Immature natural killer cell (primary cell): Measurements from ENCODE around the gene RDX. TPM values are rescaled to one million over a fixed set of nuclear protein-coding genes. Genes with fewer than 3 reads are reported as not detected.
"Not testable (repeated sequence)": the region's sequence is repeated elsewhere in the genome, so short reads cannot be mapped to it uniquely, and the experiment has no call there.

ENCODE experiments used
- DNase-seq, 3 donors: peaks; one replicate each; pipeline ENCODE4 v3.0.0; 2022; ENCODE audit warnings: mixed read lengths in 1 of 3
- H3K27ac Mint-ChIP-seq, 6 donors: one replicate each; pipeline ENCODE4 v1.8.0; 2020; ENCODE audit warnings: mixed read lengths in 6 of 6, mild to moderate bottlenecking in 5 of 6, inconsistent platforms in 4 of 6, moderate library complexity in 3 of 6
- H3K27me3 Mint-ChIP-seq, 3 donors: one replicate each; pipeline ENCODE4 v1.8.0; 2020 to 2021; ENCODE audit warnings: low read depth in 3 of 3, mild to moderate bottlenecking in 3 of 3, mixed read lengths in 3 of 3, moderate library complexity in 3 of 3, inconsistent platforms in 1 of 3
- H3K36me3 Mint-ChIP-seq, 3 donors: one replicate each; pipeline ENCODE4 v1.8.0; 2020; ENCODE audit warnings: mixed read lengths in 3 of 3, inconsistent platforms in 2 of 3, mild to moderate bottlenecking in 2 of 3
- H3K4me1 Mint-ChIP-seq, 2 donors: one replicate each; pipeline ENCODE4 v1.8.0; 2020; ENCODE audit warnings: inconsistent platforms in 2 of 2, mild to moderate bottlenecking in 2 of 2, mixed read lengths in 2 of 2, moderate library complexity in 1 of 2
- H3K4me3 Mint-ChIP-seq, 5 donors: one replicate each; pipeline ENCODE4 v1.8.0; 2020; ENCODE audit warnings: mild to moderate bottlenecking in 5 of 5, mixed read lengths in 5 of 5, inconsistent platforms in 3 of 5, moderate library complexity in 3 of 5
- H3K9me3 Mint-ChIP-seq, 6 donors: one replicate each; pipeline ENCODE4 v1.8.0; 2020; ENCODE audit warnings: mild to moderate bottlenecking in 6 of 6, mixed read lengths in 6 of 6, inconsistent platforms in 4 of 6, moderate library complexity in 3 of 6
- polyA plus RNA-seq, 3 donors: library from polyadenylated mRNA; unstranded; fragments of 300-500 nt; fragmentation: Illumina TruSeq; gene quantifications; one replicate each; pipeline ENCODE4 v1.2.3, GENCODE V29; 2021

Gene RDX
- polyA plus RNA-seq, 3 donors from 2014 or later = 13.0 to 28.5 (median 21.9) TPM

- H3K4me3 Mint-ChIP-seq = no peak overlapping the region
- no peak overlapping the region for H3K27ac Mint-ChIP-seq
- no peak for DNase-seq
- H3K27me3 Mint-ChIP-seq = peaks cover 2 to 5% (median 2%) of the 10 kb centered on the region in 3 donors
- no peaks in the 10 kb centered on the region for H3K36me3 Mint-ChIP-seq
- H3K4me1 Mint-ChIP-seq = no peaks in the 10 kb centered on the region
- no peaks in the 10 kb centered on the region for H3K9me3 Mint-ChIP-seq
Measured at GRCh38 chr11:110318638-110319404, 22.4 kb upstream of the RDX start.

GRCh38 chr11:110317516-110317932 is 21.1 kb upstream of the RDX start:
- Mint-ChIP-seq H3K36me3 (no peaks in the 10 kb centered on the region), H3K9me3 (no peaks in the 10 kb centered on the region), H3K27me3 (peaks cover 2 to 5% (median 2%) of the 10 kb centered on the region in 3 donors), H3K27ac (no peak overlapping the region), H3K4me1 (no peaks in the 10 kb centered on the region), H3K4me3 (no peak overlapping the region)
- DNase-seq = no peak

GRCh38 chr11:110314366-110315095 is 18.1 kb upstream of the RDX start:
- no peak overlapping the region for H3K27ac Mint-ChIP-seq
- no peaks in the 10 kb centered on the region for H3K9me3 Mint-ChIP-seq
- H3K4me3 Mint-ChIP-seq = no peak overlapping the region
- no peak for DNase-seq
- no peaks in the 10 kb centered on the region for H3K36me3 Mint-ChIP-seq
- H3K4me1 Mint-ChIP-seq = no peaks in the 10 kb centered on the region
- peaks cover 0 to 5% (median 2%) of the 10 kb centered on the region in 3 donors for H3K27me3 Mint-ChIP-seq

- no peaks in the 10 kb centered on the region for H3K9me3 Mint-ChIP-seq
- no peak overlapping the region for H3K27ac Mint-ChIP-seq
- H3K36me3 Mint-ChIP-seq = no peaks in the 10 kb centered on the region
- H3K4me3 Mint-ChIP-seq = no peak overlapping the region
- no peak for DNase-seq
- H3K27me3 Mint-ChIP-seq = peaks cover 0 to 4% (median 2%) of the 10 kb centered on the region in 3 donors
- no peaks in the 10 kb centered on the region for H3K4me1 Mint-ChIP-seq
Measured at GRCh38 chr11:110312670-110313069, 16.3 kb upstream of the RDX start.

- Mint-ChIP-seq H3K27ac (no peak overlapping the region), H3K36me3 (no peaks in the 10 kb centered on the region), H3K4me1 (no peaks in the 10 kb centered on the region), H3K4me3 (no peak overlapping the region), H3K27me3 (peaks cover 0 to 2% (median under 1%) of the 10 kb centered on the region in 3 donors), H3K9me3 (no peaks in the 10 kb centered on the region)
- DNase-seq = no peak
Measured at GRCh38 chr11:110311783-110312579, 15.6 kb upstream of the RDX start.

- DNase-seq = no peak
- H3K4me3 Mint-ChIP-seq = no peak overlapping the region
- H3K4me1 Mint-ChIP-seq = no peaks in the 10 kb centered on the region
- H3K36me3 Mint-ChIP-seq = no peaks in the 10 kb centered on the region
- H3K9me3 Mint-ChIP-seq = no peaks in the 10 kb centered on the region
- no peaks in the 10 kb centered on the region for H3K27me3 Mint-ChIP-seq
- no peak overlapping the region for H3K27ac Mint-ChIP-seq
Measured at GRCh38 chr11:110308071-110308470, 11.7 kb upstream of the RDX start.

GRCh38 chr11:110306019-110306388 is 9.6 kb upstream of the RDX start:
- not testable (repeated sequence) for DNase-seq, H3K36me3 Mint-ChIP-seq, H3K9me3 Mint-ChIP-seq, H3K4me1 Mint-ChIP-seq, H3K27me3 Mint-ChIP-seq, H3K4me3 Mint-ChIP-seq, H3K27ac Mint-ChIP-seq

- Mint-ChIP-seq H3K27ac (no peak overlapping the region), H3K27me3 (no peaks in the 10 kb centered on the region), H3K36me3 (no peaks in the 10 kb centered on the region), H3K9me3 (no peaks in the 10 kb centered on the region), H3K4me1 (no peaks in the 10 kb centered on the region), H3K4me3 (no peak overlapping the region)
- DNase-seq = no peak
Measured at GRCh38 chr11:110305169-110306018, 9.0 kb upstream of the RDX start.

- Mint-ChIP-seq H3K27ac (no peak overlapping the region), H3K27me3 (no peaks in the 10 kb centered on the region), H3K9me3 (no peaks in the 10 kb centered on the region), H3K4me3 (no peak overlapping the region), H3K4me1 (no peaks in the 10 kb centered on the region), H3K36me3 (no peaks in the 10 kb centered on the region)
- no peak for DNase-seq
Measured at GRCh38 chr11:110303414-110303826, 7.0 kb upstream of the RDX start.

- Mint-ChIP-seq H3K27me3 (no peaks in the 10 kb centered on the region), H3K4me1 (peaks cover 3 to 15% of the 10 kb centered on the region in 2 donors), H3K9me3 (no peaks in the 10 kb centered on the region), H3K36me3 (no peaks in the 10 kb centered on the region), H3K27ac (no peak overlapping the region), H3K4me3 (no peak overlapping the region)
- DNase-seq = no peak
Measured at GRCh38 chr11:110301577-110301976, 5.2 kb upstream of the RDX start.

GRCh38 chr11:110301032-110301431 is 4.6 kb upstream of the RDX start:
- no peak overlapping the region for H3K4me3 Mint-ChIP-seq
- DNase-seq = no peak
- H3K4me1 Mint-ChIP-seq = peaks cover 3 to 15% of the 10 kb centered on the region in 2 donors
- no peaks in the 10 kb centered on the region for H3K36me3 Mint-ChIP-seq
- no peak overlapping the region for H3K27ac Mint-ChIP-seq
- no peaks in the 10 kb centered on the region for H3K27me3 Mint-ChIP-seq
- no peaks in the 10 kb centered on the region for H3K9me3 Mint-ChIP-seq

- no peak for DNase-seq
- no peaks in the 10 kb centered on the region for H3K36me3 Mint-ChIP-seq
- H3K4me1 Mint-ChIP-seq = peaks cover 19 to 31% of the 10 kb centered on the region in 2 donors
- peak overlapping the region in 1 of 6 donors; percentile 24 for H3K27ac Mint-ChIP-seq
- H3K9me3 Mint-ChIP-seq = no peaks in the 10 kb centered on the region
- peaks cover 0 to 5% (median 0%) of the 10 kb centered on the region in 3 donors for H3K27me3 Mint-ChIP-seq
- no peak overlapping the region for H3K4me3 Mint-ChIP-seq
Measured at GRCh38 chr11:110299006-110299785, 2.8 kb upstream of the RDX start.
